HL-60/S4 treated with retinoic acid at 250 ng/mL for 4 days and 3 days (cell line): Measurements from ENCODE around the gene TOR4A.

Source experiments
- in situ Hi-C: fragments of 300-500 bp; cut with MboI; formaldehyde crosslinking; loops from 2 replicates; pipeline ENCODE4 v1.7.0; 2022; ENCODE audit warnings: low sequenced_read_pairs

The TOR4A gene

GRCh38 chr9:137269231-137269772, 8.2 kb upstream of the TOR4A start:
- in situ Hi-C loops: no loop called here

GRCh38 chr9:137270929-137271695, 6.4 kb upstream of the TOR4A start:
- in situ Hi-C loops: no loop called here

- in situ Hi-C loops: no loop called here
Observed at GRCh38 chr9:137271696-137272076, 5.8 kb upstream of the TOR4A start.

DNA sequence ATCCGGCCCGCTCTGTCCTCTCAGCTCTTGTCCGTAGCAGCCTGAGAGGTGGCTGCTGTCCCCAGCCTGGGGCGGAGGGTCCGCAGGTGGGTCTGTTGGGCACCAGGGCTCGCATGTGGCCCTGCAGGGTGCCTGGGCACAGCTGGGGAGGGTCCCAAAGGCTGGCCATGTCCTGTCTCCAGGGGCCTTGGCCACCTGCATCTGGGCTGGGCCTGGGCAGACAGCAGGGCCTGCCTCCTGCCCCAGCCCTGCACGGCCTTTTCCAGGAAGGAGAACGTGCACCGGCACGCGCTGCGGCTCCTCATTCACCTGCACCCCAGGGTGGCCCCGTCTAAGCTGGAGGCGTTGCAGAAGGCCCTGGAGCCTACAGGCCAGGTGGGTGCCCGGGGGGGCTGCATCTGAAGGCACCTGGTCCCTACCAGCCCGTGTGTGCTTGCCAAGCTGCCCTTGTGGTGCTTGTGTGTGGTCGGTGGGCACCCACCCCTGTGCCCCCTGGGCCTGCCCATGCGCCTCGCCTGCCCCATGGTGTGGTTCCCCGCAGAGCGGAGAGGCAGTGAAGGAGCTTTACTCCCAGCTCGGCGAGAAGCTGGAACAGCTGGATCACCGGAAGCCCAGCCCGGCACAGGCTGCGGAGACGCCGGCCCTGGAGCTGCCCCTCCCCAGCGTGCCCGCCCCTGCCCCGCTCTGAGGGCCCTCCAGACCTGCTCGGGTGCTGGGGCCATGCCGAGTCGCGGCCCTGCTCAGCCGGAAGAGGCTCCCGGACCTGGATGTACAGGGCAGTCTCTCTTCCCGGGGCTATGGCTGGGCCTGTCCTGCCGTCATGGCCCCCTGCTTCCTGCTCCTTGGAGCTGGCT, 5.1 kb upstream of the TOR4A start:
- in situ Hi-C loops: no loop called here

GRCh38 chr9:137273095-137273490, 4.4 kb upstream of the TOR4A start:
- in situ Hi-C loops: no loop called here

- in situ Hi-C loops: no loop called here
Observed at GRCh38 chr9:137273611-137274320, 3.8 kb upstream of the TOR4A start.

- in situ Hi-C loops: no loop called here
Observed at GRCh38 chr9:137275203-137275587, 2.3 kb upstream of the TOR4A start.

- in situ Hi-C loops: no loop called here
Observed at GRCh38 chr9:137275588-137276472, 1.7 kb upstream of the TOR4A start.

GRCh38 chr9:137276473-137277328, 825 bp upstream of the TOR4A start:
- in situ Hi-C loops: no loop called here

DNA sequence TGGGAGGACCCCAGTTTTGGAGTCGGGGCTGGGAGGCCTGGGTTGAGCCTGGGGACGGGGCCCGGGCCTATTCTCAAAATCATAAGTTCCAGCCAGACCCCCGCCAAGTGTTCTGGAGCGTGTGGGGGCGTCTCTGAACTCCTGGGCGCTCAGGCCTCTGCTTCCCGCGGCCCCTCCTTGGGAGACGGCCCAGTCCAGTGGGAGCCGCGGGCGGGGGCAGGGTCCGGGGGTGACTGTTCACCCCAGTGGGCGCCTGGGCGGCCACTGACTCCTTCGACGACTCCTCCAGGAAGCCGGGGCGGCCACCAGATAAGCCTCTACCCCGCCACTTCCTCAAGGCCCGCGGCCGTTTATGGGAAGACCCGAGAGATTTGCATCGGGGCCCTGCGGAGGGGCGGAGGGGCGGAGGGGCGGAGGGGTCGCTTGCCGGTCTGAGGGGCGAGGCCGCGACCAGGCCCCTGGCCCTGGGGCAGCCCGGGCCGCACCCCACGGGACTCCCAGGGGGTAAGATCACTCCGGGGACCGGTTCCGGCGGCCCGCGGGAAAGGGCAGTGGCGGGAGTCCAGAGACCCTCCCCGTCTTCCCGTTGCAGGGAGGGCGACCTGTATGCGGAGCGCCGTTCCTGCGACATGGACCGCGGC, 655 bp downstream of the TOR4A start:
- in situ Hi-C loops: no loop called here

GRCh38 chr9:137278721-137279711, 1.5 kb downstream of the TOR4A start:
- in situ Hi-C loops: no loop called here

DNA sequence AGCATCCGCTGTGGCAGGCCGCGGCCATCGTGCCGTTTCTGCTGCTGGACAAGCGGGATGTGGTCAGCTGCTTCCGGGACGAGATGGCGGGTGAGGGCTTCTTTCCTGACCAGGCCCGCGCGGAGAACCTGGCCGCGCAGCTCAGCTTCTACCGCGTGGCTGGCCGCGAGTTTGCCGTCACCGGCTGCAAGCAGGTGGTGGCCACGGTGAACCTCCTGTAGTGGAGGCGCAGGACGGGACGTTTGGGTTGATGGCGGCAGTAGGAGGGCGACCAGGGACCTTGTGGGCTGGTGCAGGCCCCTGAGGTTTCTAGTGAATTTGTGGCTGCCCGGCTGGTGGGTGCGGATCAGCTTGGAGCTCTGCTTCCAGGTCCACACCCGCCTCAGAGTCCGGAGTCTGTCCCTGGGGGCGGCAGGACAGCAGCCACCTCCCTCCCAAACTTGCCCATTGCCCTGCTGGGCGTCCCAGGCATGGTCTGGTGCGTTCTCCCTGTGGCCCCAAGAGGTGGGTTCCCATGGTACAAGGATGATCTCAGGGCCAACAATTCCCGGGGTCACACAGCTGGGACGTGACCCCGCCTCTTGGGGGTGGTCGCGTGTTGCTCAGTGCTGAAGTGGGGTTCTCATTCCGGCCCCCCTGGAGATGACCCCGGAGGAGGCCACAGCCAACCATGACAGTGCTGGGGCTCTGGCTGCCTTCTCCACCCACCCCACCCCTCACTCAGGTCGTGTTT, 2.4 kb downstream of the TOR4A start:
- in situ Hi-C loops: no loop called here

GRCh38 chr9:137280474-137281344, 3.2 kb downstream of the TOR4A start:
- in situ Hi-C loops: no loop called here

GRCh38 chr9:137281345-137282116, 4.0 kb downstream of the TOR4A start:
- in situ Hi-C loops: no loop called here

- in situ Hi-C loops: no loop called here
Observed at GRCh38 chr9:137286975-137287383, 9.5 kb downstream of the TOR4A start.
